Heart left ventricle (tissue), 16 donors: ENCODE measurements around the gene GOLGA8J. TPM values are rescaled to one million over a fixed set of nuclear protein-coding genes. Genes with fewer than 3 reads are reported as not detected.

Experiments used
- ATAC-seq, 4 donors: fragments of 200-7000 bp; cut with Tn5 transposase; one replicate each; pipeline ENCODE4 v1.9.1; 2020 to 2022; ENCODE audit warnings: moderate library complexity in 4 of 4, mild to moderate bottlenecking in 3 of 4, moderate number of reproducible peaks in 1 of 4
- DNase-seq, 5 donors: peaks; one replicate each; pipeline ENCODE4 v3.0.0-alpha.2; 2020
- H3K27ac ChIP-seq, 12 donors: fragments of 200-600 bp; sonication (generic) in 4 of 12; one replicate each; pipeline versions ENCODE4 v1.5.0 to v1.8.0; 2016 to 2022; ENCODE audit warnings: mild to moderate bottlenecking in 2 of 12
- H3K27me3 ChIP-seq, 9 donors: fragments of 200-600 bp; sonication (generic) in 2 of 9; one replicate each; pipeline versions ENCODE4 v1.5.1 to v1.8.0; 2016 to 2022; ENCODE audit warnings: mild to moderate bottlenecking in 3 of 9
- H3K36me3 ChIP-seq, 9 donors: fragments of 200-600 bp; sonication (generic) in 2 of 9; one replicate each; pipeline versions ENCODE4 v1.5.0 to v1.8.0; 2018 to 2022; ENCODE audit warnings: mild to moderate bottlenecking in 2 of 9
- H3K4me1 ChIP-seq, 12 donors: fragments of 200-600 bp; sonication (generic) in 4 of 12; one replicate each; pipeline versions ENCODE4 v1.5.0 to v1.8.0; 2016 to 2022; ENCODE audit warnings: mild to moderate bottlenecking in 3 of 12
- H3K4me3 ChIP-seq, 12 donors: fragments of 200-600 bp; sonication (generic) in 4 of 12; one replicate each; pipeline versions ENCODE4 v1.5.0 to v1.8.0; 2017 to 2022; ENCODE audit warnings: mild to moderate bottlenecking in 9 of 12, moderate library complexity in 4 of 12
- H3K9me3 ChIP-seq, 12 donors: fragments of 200-600 bp; sonication (generic) in 4 of 12; one replicate each; pipeline versions ENCODE4 v1.5.0 to v1.8.0; 2016 to 2022; ENCODE audit warnings: mild to moderate bottlenecking in 1 of 12
- POLR2A ChIP-seq, 2 donors: fragments of 450-650 bp; IDR thresholded peaks; one replicate each; pipeline ENCODE4 v1.6.1; 2017; ENCODE audit warnings: antibody characterized with exemption in 2 of 2, mild to moderate bottlenecking in 2 of 2, moderate library complexity in 2 of 2
- WGBS, 4 donors: extraction: QIAGEN DNeasy Blood & Tissue Kit in 2 of 4; methylation state at CpG; one replicate each; pipeline versions ENCODE4 v1.1.5 to v1.1.7; 2013 to 2018; 5-methylcytosine and 5-hydroxymethylcytosine counted together
- intact Hi-C, 10 donors: fragments of 100-400 bp; cut with DNase I; formaldehyde crosslinking; loops; one replicate each; pipeline versions ENCODE4 v1.11.1 to v1.14.2; 2022
- polyA plus RNA-seq, 2 donors: library from polyadenylated mRNA; stranded (reverse); fragments of 200-250 nt; gene quantifications; one replicate each; pipeline ENCODE4 v1.2.3, GENCODE V29; 2013
- total RNA-seq, 9 donors: library from RNA; depleted of rRNA in 2 of 9; stranded (reverse); fragments of >200 nt in 2 of 9; fragmentation: NEBNext Ultra II Directional in 3 of 9; extraction: Animal tissue kit (Norgen Biotek cat#: 25700) in 3 of 9; gene quantifications; one replicate each; pipeline versions ENCODE4 v1.1.0 to v1.2.4, GENCODE V29; 2016 to 2023
- TF ChIP-seq, protein P1 (sequence below), 12 donors: fragments of 200-600 bp; sonication (generic) in 4 of 12; IDR thresholded peaks; one replicate each; pipeline versions ENCODE4 v1.5.0 to v1.8.0; 2018 to 2022; ENCODE audit warnings: antibody characterized with exemption in 12 of 12, mild to moderate bottlenecking in 5 of 12
- donor health status: ischemic (EF 13 %, LVEDD 7.1; RV severe dilation, severe dysfunction).
- donor health status: healthy with polysubstance abuse.
- donor health status: DM: no; HTN: yes; CAD: no.
- donor health status: DM: no; HTN: no; CAD: no.
- donor health status: ischemic (EF 25% LVEDD 6.9; RV normal size, moderate dysfunction).
- donor health status: ischemic (EF 25% LVEDD 5.7; RV mildly dilated, moderate dysfunction).
- donor health status: healthy.
- donor health status: DM: yes; HTN: yes; CAD: no.
- donor health status: ischemic (EF 35%, LVEDD 5.7; RV mildly dilated, moderate dysfunction).
- donor health status: nonischemic (EF 11% LVEDD 7.7; RV severe dilation, severe dysfunction).
- donor health status: DM: yes; HTN: yes; CAD: no.
- donor health status: PGD.
- donor health status: ischemic (EF 29% LVEDD 5.4; RV normal size, mild dysfunction).
- donor health status: nonischemic (EF 23%, LVEDD 6.1; RV moderate dilation, normal function).

The GOLGA8J gene
- total and polyA plus RNA-seq, 11 donors: 0.06 TPM; not detected in 10

DNA sequence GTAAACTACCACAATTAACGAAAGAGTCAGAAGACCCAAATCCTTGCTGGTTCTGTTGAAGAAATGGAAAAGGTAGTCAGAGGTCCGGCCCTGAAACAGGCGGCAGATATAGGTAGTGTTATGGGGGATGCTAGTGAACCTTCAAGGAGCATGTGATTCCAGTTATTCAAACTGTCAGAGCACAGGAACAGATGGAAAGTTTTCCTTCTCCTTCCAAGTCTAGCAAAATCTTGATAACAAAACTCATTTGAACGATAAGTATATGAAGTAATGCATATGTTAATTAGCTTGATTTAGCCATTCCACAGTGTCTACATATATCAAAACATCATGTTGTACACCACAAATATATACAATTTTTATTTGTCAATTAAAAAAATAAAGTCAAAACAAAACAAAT, 26.6 kb upstream of the GOLGA8J start:
- ATAC-seq (no peak), DNase-seq (no peak)
- H3K4me1 ChIP-seq: no peaks in the 10 kb centered on the region
- WGBS, 4 donors: 75 to 81% (median 79%) methylated on average over 4 of the region's 4 CpGs
- no peaks in the 10 kb centered on the region for H3K27me3 ChIP-seq
- no peak overlapping the region for H3K27ac ChIP-seq
- TF ChIP-seq, protein P1, sequence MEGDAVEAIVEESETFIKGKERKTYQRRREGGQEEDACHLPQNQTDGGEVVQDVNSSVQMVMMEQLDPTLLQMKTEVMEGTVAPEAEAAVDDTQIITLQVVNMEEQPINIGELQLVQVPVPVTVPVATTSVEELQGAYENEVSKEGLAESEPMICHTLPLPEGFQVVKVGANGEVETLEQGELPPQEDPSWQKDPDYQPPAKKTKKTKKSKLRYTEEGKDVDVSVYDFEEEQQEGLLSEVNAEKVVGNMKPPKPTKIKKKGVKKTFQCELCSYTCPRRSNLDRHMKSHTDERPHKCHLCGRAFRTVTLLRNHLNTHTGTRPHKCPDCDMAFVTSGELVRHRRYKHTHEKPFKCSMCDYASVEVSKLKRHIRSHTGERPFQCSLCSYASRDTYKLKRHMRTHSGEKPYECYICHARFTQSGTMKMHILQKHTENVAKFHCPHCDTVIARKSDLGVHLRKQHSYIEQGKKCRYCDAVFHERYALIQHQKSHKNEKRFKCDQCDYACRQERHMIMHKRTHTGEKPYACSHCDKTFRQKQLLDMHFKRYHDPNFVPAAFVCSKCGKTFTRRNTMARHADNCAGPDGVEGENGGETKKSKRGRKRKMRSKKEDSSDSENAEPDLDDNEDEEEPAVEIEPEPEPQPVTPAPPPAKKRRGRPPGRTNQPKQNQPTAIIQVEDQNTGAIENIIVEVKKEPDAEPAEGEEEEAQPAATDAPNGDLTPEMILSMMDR (IDR thresholded peaks at IDR 0.05): no peak
- no peak for TF ChIP-seq POLR2A (IDR thresholded peaks at IDR 0.05)
- H3K36me3 ChIP-seq: no peaks in the 10 kb centered on the region
- H3K4me3 ChIP-seq: no peak overlapping the region
- H3K9me3 ChIP-seq: no peaks in the 10 kb centered on the region
- intact Hi-C loops: loop anchor here in 2 of 10 donors (5.0 to 10.0 kb wide), 2 partner anchors 91 to 389 kb away; no protein-coding TSS in a partner anchor

DNA sequence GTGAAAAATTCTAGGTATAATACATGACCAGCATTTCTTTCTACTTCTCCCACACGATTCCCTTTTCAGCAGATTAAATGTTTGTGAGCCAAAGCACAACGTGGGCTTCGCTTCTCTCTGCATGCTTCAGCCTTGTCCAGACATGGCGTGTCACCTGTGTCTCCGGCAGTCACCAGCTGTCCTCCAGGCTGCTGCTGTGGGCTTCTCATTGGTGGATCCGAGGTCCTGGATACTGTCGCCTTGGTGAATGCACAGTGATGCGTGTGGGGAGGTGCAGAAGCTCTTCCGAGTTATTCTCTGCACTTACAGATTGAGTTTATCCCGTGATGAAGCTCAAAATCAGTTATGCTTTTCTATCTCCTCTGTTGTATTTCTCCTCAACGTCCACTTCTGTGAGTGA, 23.0 kb upstream of the GOLGA8J start:
- Histone ChIP-seq H3K4me1 (peaks cover 0 to 6% (median 0%) of the 10 kb centered on the region in 12 donors), H3K4me3 (no peak overlapping the region), H3K27ac (no peak overlapping the region), H3K36me3 (no peaks in the 10 kb centered on the region), H3K27me3 (no peaks in the 10 kb centered on the region), H3K9me3 (no peaks in the 10 kb centered on the region)
- intact Hi-C loops: loop anchor here in 2 of 10 donors (5.0 to 10.0 kb wide), 2 partner anchors 95 to 392 kb away; no protein-coding TSS in a partner anchor
- ATAC-seq (no peak), DNase-seq (no peak)
- TF ChIP-seq, protein P1 (IDR thresholded peaks at IDR 0.05): no peak
- no peak for TF ChIP-seq POLR2A (IDR thresholded peaks at IDR 0.05)
- 81 to 86% (median 84%) methylated on average over 11 of the region's 11 CpGs for WGBS, 4 donors

DNA sequence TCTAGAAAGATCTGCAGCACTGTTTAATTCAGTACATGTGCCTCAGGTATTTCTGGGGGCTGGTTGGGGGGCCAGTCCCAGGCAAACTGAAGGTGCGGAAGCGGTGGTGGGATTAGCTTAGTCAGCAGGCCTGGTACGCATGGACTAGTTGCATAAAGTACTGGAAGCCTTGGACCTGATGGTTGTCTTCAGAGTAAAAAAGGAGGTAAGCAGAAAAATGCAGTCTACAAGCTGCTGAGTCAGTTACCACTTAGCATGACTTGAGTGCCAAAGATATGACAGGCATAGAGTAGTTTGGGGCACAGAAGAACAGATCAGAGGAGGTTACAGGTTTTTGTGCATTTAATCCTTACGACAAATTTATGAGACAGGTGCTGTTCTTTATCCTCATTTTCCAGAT, 19.9 kb upstream of the GOLGA8J start:
- no peak for DNase-seq
- H3K4me3 ChIP-seq: no peak overlapping the region
- H3K9me3 ChIP-seq: no peaks in the 10 kb centered on the region
- TF ChIP-seq, protein P1 (IDR thresholded peaks at IDR 0.05): no peak
- no peak for TF ChIP-seq POLR2A (IDR thresholded peaks at IDR 0.05)
- 93 to 97% (median 96%) methylated on average over 4 of the region's 4 CpGs for WGBS, 4 donors
- H3K27me3 ChIP-seq: no peaks in the 10 kb centered on the region
- no peak overlapping the region for H3K27ac ChIP-seq
- H3K36me3 ChIP-seq: no peaks in the 10 kb centered on the region
- no peak for ATAC-seq
- intact Hi-C loops: no loop called here
- H3K4me1 ChIP-seq: peaks cover 0 to 6% (median 0%) of the 10 kb centered on the region in 12 donors

DNA sequence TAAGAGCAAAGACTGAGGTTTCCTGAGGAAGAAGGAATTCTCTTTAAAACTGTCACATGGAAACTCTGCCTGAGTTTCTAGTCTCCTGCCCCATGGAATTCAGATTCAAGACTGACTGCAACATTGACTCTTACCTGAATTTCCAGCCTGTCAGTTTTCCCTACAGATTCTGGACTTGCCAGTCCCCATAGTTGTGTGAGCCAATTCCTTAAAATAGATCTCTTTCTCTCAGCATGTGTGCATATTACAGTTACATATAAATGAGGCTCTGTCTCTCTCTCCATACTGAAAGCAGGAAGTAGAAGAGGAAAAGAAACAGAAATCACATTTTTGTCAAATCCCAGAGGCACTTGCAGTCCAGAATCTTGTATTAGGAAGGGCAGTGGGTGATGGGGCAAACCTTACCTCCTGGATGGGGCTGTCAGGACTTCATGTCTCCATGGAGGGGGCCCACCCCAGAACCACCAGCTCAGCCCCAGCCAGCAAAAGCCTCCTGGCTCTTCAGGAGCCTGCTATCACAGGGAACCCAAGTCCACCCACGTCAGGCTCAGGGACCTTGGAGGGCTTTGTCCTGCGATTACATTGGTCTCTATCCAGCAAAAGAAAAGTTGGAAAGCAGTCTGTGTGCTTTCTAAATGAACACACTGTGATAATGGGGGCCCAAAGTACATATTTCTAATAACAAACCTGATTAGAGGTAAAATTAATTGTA, 18.8 kb upstream of the GOLGA8J start:
- Histone ChIP-seq H3K27me3 (peaks cover 0 to 6% (median 0%) of the 10 kb centered on the region in 9 donors), H3K36me3 (no peaks in the 10 kb centered on the region), H3K4me1 (peaks cover 0 to 6% (median 0%) of the 10 kb centered on the region in 12 donors), H3K27ac (peak overlapping the region in 1 of 12 donors; percentile 5), H3K4me3 (no peak overlapping the region), H3K9me3 (no peaks in the 10 kb centered on the region)
- ATAC-seq: peak in 1 of 4 donors; percentile 44
- WGBS, 4 donors: 21 to 51% (median 35%) methylated on average over 2 of the region's 2 CpGs
- no peak for DNase-seq
- TF ChIP-seq POLR2A (IDR thresholded peaks at IDR 0.05): no peak
- TF ChIP-seq, protein P1 (IDR thresholded peaks at IDR 0.05): no peak
- intact Hi-C loops: no loop called here
